ENCODE data around the gene RABGAP1L. TPM values are rescaled to one million over a fixed set of nuclear protein-coding genes. Genes with fewer than 3 reads are reported as not detected.
A peak's percentile ranks its signal among the peaks of the same experiment; 100 is the strongest.
"Not testable (repeated sequence)": the region's sequence is repeated elsewhere in the genome, so short reads cannot be mapped to it uniquely, and the experiment has no call there.

Gene RABGAP1L
- total RNA-seq, 3 donors from 2014 or later = 46.1 to 74.7 (median 59.2) TPM

- DNase-seq (no peak), ATAC-seq (no peak)
- Histone ChIP-seq H3K9me3 (no peaks in the 10 kb centered on the region), H3K4me3 (no peak overlapping the region), H3K36me3 (ENCODE audit: low read depth) (no peaks in the 10 kb centered on the region), H3K4me1 (ENCODE audit: low read depth) (no peaks in the 10 kb centered on the region)
- intact Hi-C loops (cut with DNase I, micrococcal nuclease) = no loop called here
- TF ChIP-seq CTCF (IDR thresholded peaks at IDR 0.05) = no peak
Observed at GRCh38 chr1:174337000-174337681, 177.8 kb downstream of the RABGAP1L start.

GRCh38 chr1:174340404-174340803 lies 181.1 kb downstream of the RABGAP1L start:
- ATAC-seq; H3K9me3 ChIP-seq; H3K36me3 ChIP-seq (ENCODE audit: low read depth); DNase-seq; intact Hi-C loops (cut with DNase I, micrococcal nuclease); H3K4me1 ChIP-seq (ENCODE audit: low read depth); H3K4me3 ChIP-seq: not testable (repeated sequence)

GRCh38 chr1:174344162-174344561 lies 184.8 kb downstream of the RABGAP1L start:
- no peaks in the 10 kb centered on the region for H3K36me3 ChIP-seq (ENCODE audit: low read depth)
- DNase-seq (peak in 1 of 3 donors; percentile 9), ATAC-seq (peak; percentile 90)
- no peak for TF ChIP-seq CTCF (IDR thresholded peaks at IDR 0.05)
- no peaks in the 10 kb centered on the region for H3K4me1 ChIP-seq (ENCODE audit: low read depth)
- no peak overlapping the region for H3K4me3 ChIP-seq
- intact Hi-C loops (cut with DNase I, micrococcal nuclease) = no loop called here
- peaks cover 5% of the 10 kb centered on the region for H3K9me3 ChIP-seq

- intact Hi-C loops (cut with DNase I, micrococcal nuclease) = no loop called here
- TF ChIP-seq CTCF (IDR thresholded peaks at IDR 0.05) = no peak
- DNase-seq (no peak), ATAC-seq (no peak)
- Histone ChIP-seq H3K36me3 (ENCODE audit: low read depth) (no peaks in the 10 kb centered on the region), H3K4me1 (ENCODE audit: low read depth) (no peaks in the 10 kb centered on the region), H3K4me3 (no peak overlapping the region), H3K9me3 (peaks cover 5% of the 10 kb centered on the region)
Observed at GRCh38 chr1:174352117-174352516, 192.8 kb downstream of the RABGAP1L start.

GRCh38 chr1:174352883-174353608 lies 193.7 kb downstream of the RABGAP1L start:
- ATAC-seq (no peak), DNase-seq (no peak)
- intact Hi-C loops (cut with DNase I, micrococcal nuclease) = no loop called here
- no peak for TF ChIP-seq CTCF (IDR thresholded peaks at IDR 0.05)
- H3K9me3 ChIP-seq = no peaks in the 10 kb centered on the region
- H3K36me3 ChIP-seq (ENCODE audit: low read depth) = no peaks in the 10 kb centered on the region
- H3K4me1 ChIP-seq (ENCODE audit: low read depth) = no peaks in the 10 kb centered on the region
- no peak overlapping the region for H3K4me3 ChIP-seq

GRCh38 chr1:174358344-174358743 lies 199.0 kb downstream of the RABGAP1L start:
- no peak for TF ChIP-seq CTCF (IDR thresholded peaks at IDR 0.05)
- Histone ChIP-seq H3K9me3 (no peaks in the 10 kb centered on the region), H3K4me3 (no peak overlapping the region), H3K4me1 (ENCODE audit: low read depth) (no peaks in the 10 kb centered on the region), H3K36me3 (ENCODE audit: low read depth) (no peaks in the 10 kb centered on the region)
- intact Hi-C loops (cut with DNase I, micrococcal nuclease) = no loop called here
- ATAC-seq = peak; percentile 78
- DNase-seq = peak in 1 of 3 donors; percentile 10

Data from mucosa of descending colon (tissue), 3 donors.